K562 (cell line): Measurements from ENCODE around the gene ITGAL. TPM values are rescaled to one million over a fixed set of nuclear protein-coding genes. Genes with fewer than 3 reads are reported as not detected.

Experiments used
- ATF3 ChIP-seq, 2 experiments: fragments of 450-650 bp in 1 of 2; sonication (generic) in 1 of 2; formaldehyde crosslinking in 1 of 2; IDR thresholded peaks in 1 of 2; conservative IDR thresholded peaks in 1 of 2; 2 replicates each; pipeline versions ENCODE4 v1.6.1 to v1.8.1; 2016 to 2023; ENCODE audit warnings: mild to moderate bottlenecking in 2 of 2, moderate library complexity in 2 of 2, inconsistent platforms in 1 of 2, missing genetic modification reagents in 1 of 2
- BRF2 ChIP-seq: IDR thresholded peaks from 3 replicates; pipeline ENCODE4 v1.6.1; 2011; ENCODE audit warnings: borderline replicate concordance, mild to moderate bottlenecking; ENCODE audit not compliant: insufficient read length, insufficient read depth
- CCNT2 ChIP-seq: IDR thresholded peaks from 2 replicates; pipeline ENCODE4 v1.6.1; 2011; ENCODE audit warnings: borderline replicate concordance, low read depth, mild to moderate bottlenecking, moderate library complexity, mixed read lengths, low read length; ENCODE audit not compliant: insufficient read length; ENCODE audit errors: extremely low read depth
- CREB1 ChIP-seq, 2 experiments: sonication (generic) in 1 of 2; formaldehyde crosslinking in 1 of 2; IDR thresholded peaks; 2 replicates each; pipeline versions ENCODE4 v1.6.1 to v1.8.0; 2012 to 2022; ENCODE audit warnings: inconsistent platforms in 1 of 2, mild to moderate bottlenecking in 1 of 2, missing genetic modification reagents in 1 of 2, moderate library complexity in 1 of 2
- E2F6 ChIP-seq, 2 experiments: IDR thresholded peaks; 2 replicates each; pipeline ENCODE4 v1.6.1; 2011; ENCODE audit warnings: borderline replicate concordance in 1 of 2, control low read depth in 1 of 2, low read depth in 1 of 2, low read length in 1 of 2, mild to moderate bottlenecking in 1 of 2, mixed read lengths in 1 of 2, moderate library complexity in 1 of 2; ENCODE audit not compliant: insufficient read depth in 1 of 2, insufficient read length in 1 of 2, poor library complexity in 1 of 2, severe bottlenecking in 1 of 2; ENCODE audit errors: extremely low read depth in 1 of 2
- EGR1 ChIP-seq: fragments of 450-650 bp; conservative IDR thresholded peaks from 2 replicates; pipeline ENCODE4 v1.6.1; 2017; ENCODE audit warnings: mild to moderate bottlenecking
- ELF2 ChIP-seq: fragments of 250-450 bp; sonication (Bioruptor Pico); IDR thresholded peaks from 2 replicates; pipeline ENCODE4 v1.5.0; 2021; ENCODE audit warnings: mild to moderate bottlenecking
- EP300 ChIP-seq: IDR thresholded peaks from 2 replicates; pipeline ENCODE4 v1.6.1; 2012; ENCODE audit warnings: low read length, improper control_type of control experiment
- IRF2 ChIP-seq: sonication (generic); formaldehyde crosslinking; IDR thresholded peaks from 2 replicates; pipeline ENCODE4 v1.8.1; 2022; ENCODE audit warnings: mild to moderate bottlenecking, missing genetic modification reagents
- KAT7 ChIP-seq: sonication (generic); formaldehyde crosslinking; IDR thresholded peaks from 2 replicates; pipeline ENCODE4 v1.8.0; 2022; ENCODE audit warnings: missing genetic modification reagents, mild to moderate bottlenecking, borderline replicate concordance
- KLF1 ChIP-seq: fragments of 450-650 bp; IDR thresholded peaks from 2 replicates; pipeline ENCODE4 v1.6.1; 2016; ENCODE audit warnings: missing genetic modification characterization, missing compliant biosample characterization
- MLLT1 ChIP-seq, 2 experiments: fragments of 450-650 bp; IDR thresholded peaks; 2 replicates each; pipeline ENCODE4 v1.6.1; 2016
- PPARD ChIP-seq: fragments of 250-450 bp; sonication (Bioruptor Pico); IDR thresholded peaks from 2 replicates; pipeline ENCODE4 v1.8.0; 2022; ENCODE audit warnings: inconsistent platforms, mild to moderate bottlenecking, moderate library complexity
- RNF2 ChIP-seq: sonication (generic); IDR thresholded peaks from 2 replicates; pipeline ENCODE4 v1.6.1; 2016
- SAFB2 ChIP-seq: fragments of 200-400 bp; formaldehyde crosslinking; IDR thresholded peaks from 2 replicates; pipeline ENCODE4 v1.6.1; 2018; ENCODE audit warnings: borderline replicate concordance, low read length, low read depth, moderate library complexity; ENCODE audit not compliant: severe bottlenecking
- SMC3 ChIP-seq: conservative IDR thresholded peaks from 2 replicates; pipeline ENCODE4 v1.6.1; 2011; ENCODE audit warnings: low read depth, low read length, improper control_type of control experiment; ENCODE audit not compliant: insufficient read depth
- STAG1 ChIP-seq: sonication (generic); formaldehyde crosslinking; IDR thresholded peaks from 2 replicates; pipeline ENCODE4 v1.5.0; 2020; ENCODE audit warnings: missing genetic modification reagents, borderline replicate concordance
- STAT5A ChIP-seq: IDR thresholded peaks from 2 replicates; pipeline ENCODE4 v1.6.1; 2012; ENCODE audit warnings: low read length, inconsistent platforms, borderline replicate concordance
- ZNF140 ChIP-seq: fragments of 250-450 bp; sonication (Bioruptor Pico); IDR thresholded peaks from 2 replicates; pipeline ENCODE4 v1.8.0; 2021; ENCODE audit warnings: moderate library complexity, mild to moderate bottlenecking, inconsistent platforms
- ZNF146 ChIP-seq: IDR thresholded peaks from one replicate; pipeline ENCODE4 v1.6.1; 2018; ENCODE audit warnings: missing compliant biosample characterization; ENCODE audit not compliant: unreplicated experiment
- ZNF3 ChIP-seq: fragments of 250-450 bp; sonication (Bioruptor Pico); IDR thresholded peaks from 2 replicates; pipeline ENCODE4 v1.5.0; 2021; ENCODE audit warnings: mild to moderate bottlenecking, moderate library complexity
- polyA plus RNA-seq, 8 experiments: library from polyadenylated mRNA; depleted of rRNA in 4 of 8; stranded (reverse) in 5 of 8; unstranded in 3 of 8; fragments of >200 nt; fragmentation: Nextera tagmentation in 2 of 8; fragmentation: Illumina TruSeq in 1 of 8; extraction: Ambion mirVana in 2 of 8; extraction: Trizol in 1 of 8; gene quantifications; 2 replicates each; pipeline versions ENCODE4 v1.2.1 to v1.2.3, GENCODE V29; 2011 to 2014; ENCODE audit warnings: inconsistent platforms in 1 of 8, missing spikeins in 1 of 8
- total RNA-seq, 7 experiments: library from RNA; depleted of rRNA in 6 of 7; stranded (reverse); fragments of >200 nt in 6 of 7; fragmentation: Illumina TruSeq in 2 of 7; extraction: Trizol in 2 of 7; gene quantifications; 2 replicates each; pipeline versions ENCODE4 v1.2.1 to v1.2.3, GENCODE V29; 2011 to 2021; ENCODE audit warnings: low replicate concordance in 1 of 7

ITGAL gene
- total and polyA plus RNA-seq, 9 of the 15 experiments (the other 6 are each of a cell fraction or from before 2014, with no cell fraction given) = 0.01 to 0.53 TPM; not detected in 7

- TF ChIP-seq EGR1 = peak; percentile 92
- peak in 1 of 2 experiments; percentile 39; a peak in 1 of 4 replicates for TF ChIP-seq MLLT1 (IDR thresholded peaks at IDR 0.05)
- 0 out of 2 replicates have a peak, but pooled peaks have one; percentile 40 for TF ChIP-seq KLF1 (tag)
- TF ChIP-seq SMC3 = no peak
- no peak for TF ChIP-seq ZNF146 (CRISPR knock-in tag)
- peak; percentile 48; the same call in 1 of the 2 replicates for TF ChIP-seq RNF2
- peak; percentile 75 for TF ChIP-seq ATF3 (IDR thresholded peaks at IDR 0.05)
- TF ChIP-seq ATF3 (CRISPR knock-in tag; conservative IDR thresholded peaks at IDR 0.05) = peak; percentile 89
- TF ChIP-seq IRF2 (CRISPR knock-in tag) = no peak
- TF ChIP-seq CREB1 (IDR thresholded peaks at IDR 0.05) = no peak; the same call in 1 of the 2 replicates
- TF ChIP-seq CREB1 (CRISPR knock-in tag; IDR thresholded peaks at IDR 0.05) = no peak
- no peak for TF ChIP-seq PPARD (CRISPR knock-in tag)
- TF ChIP-seq ELF2 (CRISPR knock-in tag) = peak; percentile 77
- no peak for TF ChIP-seq ZNF140 (CRISPR knock-in tag)
- peak; percentile 78; the same call in 1 of the 2 replicates for TF ChIP-seq KAT7
- no peak for TF ChIP-seq STAT5A
- TF ChIP-seq BRF2 = no peak
- no peak for TF ChIP-seq ZNF3 (CRISPR knock-in tag)
- peak; percentile 73 for TF ChIP-seq CCNT2
- TF ChIP-seq E2F6 (IDR thresholded peaks at IDR 0.05; ENCODE audit: borderline replicate concordance in 1 of 2, extremely low read depth in 1 of 2, insufficient read depth in 1 of 2, insufficient read length in 1 of 2, low read depth in 1 of 2, low read length in 1 of 2, poor library complexity in 1 of 2, severe bottlenecking in 1 of 2) = peak in 1 of 2 experiments; percentile 39
- peak; percentile 14; the same call in 1 of the 2 replicates for TF ChIP-seq EP300
- no peak for TF ChIP-seq SAFB2
- TF ChIP-seq STAG1 (CRISPR knock-in tag) = no peak
Observed at GRCh38 chr16:30557957-30558788, 85.6 kb downstream of the ITGAL start, which contains the start of gene ZNF764 (continued).
